Effector memory CD4-positive, alpha-beta T cell (primary cell): ENCODE data around the gene KCNJ11.

Experiments
- DNase-seq, 3 donors: peaks; one replicate each; pipeline ENCODE4 v3.0.0-alpha.2; 2020
- H3K27ac ChIP-seq: 2 replicates; pipeline ENCODE4 v1.7.0; 2013; ENCODE audit warnings: mild to moderate bottlenecking, low read length, moderate library complexity; ENCODE audit not compliant: insufficient read depth, poor library complexity, severe bottlenecking
- H3K27me3 ChIP-seq: replicated peaks from 2 replicates; pipeline ENCODE4 v1.7.0; 2013; ENCODE audit warnings: mild to moderate bottlenecking, low read length; ENCODE audit not compliant: insufficient read depth, control insufficient read depth, poor library complexity, severe bottlenecking
- H3K36me3 ChIP-seq: 2 replicates; pipeline ENCODE4 v1.7.0; 2013; ENCODE audit warnings: mild to moderate bottlenecking, low read length, moderate library complexity; ENCODE audit not compliant: control insufficient read depth, insufficient read depth
- H3K4me1 ChIP-seq: 2 replicates; pipeline ENCODE4 v1.7.0; 2013; ENCODE audit warnings: low read length, mild to moderate bottlenecking; ENCODE audit not compliant: control insufficient read depth, insufficient read depth, poor library complexity, severe bottlenecking
- H3K4me3 ChIP-seq: 2 replicates; pipeline ENCODE4 v1.7.0; 2013; ENCODE audit warnings: low read length, low read depth, mild to moderate bottlenecking; ENCODE audit not compliant: insufficient read depth, poor library complexity, severe bottlenecking
- H3K9me3 ChIP-seq: 2 replicates; pipeline ENCODE4 v1.7.0; 2013; ENCODE audit warnings: mild to moderate bottlenecking, low read length, moderate library complexity; ENCODE audit not compliant: control insufficient read depth

KCNJ11 gene

GRCh38 chr11:17369684-17370243 lies 18.7 kb downstream of the KCNJ11 start:
- DNase-seq, result no peak
- H3K27ac ChIP-seq, result no peak overlapping the region
- no peaks in the 10 kb centered on the region for H3K27me3 ChIP-seq
- peaks cover 7% of the 10 kb centered on the region for H3K9me3 ChIP-seq
- H3K4me1 ChIP-seq, result no peaks in the 10 kb centered on the region
- no peak overlapping the region for H3K4me3 ChIP-seq
- H3K36me3 ChIP-seq, result no peaks in the 10 kb centered on the region

- H3K27ac ChIP-seq, result no peak overlapping the region
- H3K36me3 ChIP-seq, result no peaks in the 10 kb centered on the region
- H3K4me1 ChIP-seq, result no peaks in the 10 kb centered on the region
- H3K4me3 ChIP-seq, result no peak overlapping the region
- H3K9me3 ChIP-seq, result peaks cover 7% of the 10 kb centered on the region
- no peaks in the 10 kb centered on the region for H3K27me3 ChIP-seq
- no peak for DNase-seq
Observed at GRCh38 chr11:17369094-17369493, 19.4 kb downstream of the KCNJ11 start.

GRCh38 chr11:17368551-17368950 lies 19.9 kb downstream of the KCNJ11 start:
- H3K27ac ChIP-seq, result no peak overlapping the region
- no peaks in the 10 kb centered on the region for H3K4me1 ChIP-seq
- H3K9me3 ChIP-seq, result peaks cover 7% of the 10 kb centered on the region
- no peaks in the 10 kb centered on the region for H3K27me3 ChIP-seq
- DNase-seq, result no peak
- no peaks in the 10 kb centered on the region for H3K36me3 ChIP-seq
- no peak overlapping the region for H3K4me3 ChIP-seq

GRCh38 chr11:17366495-17366894 lies 22.0 kb downstream of the KCNJ11 start:
- Histone ChIP-seq H3K27me3 (no peaks in the 10 kb centered on the region), H3K27ac (no peak overlapping the region), H3K4me1 (no peaks in the 10 kb centered on the region), H3K9me3 (no peaks in the 10 kb centered on the region), H3K36me3 (no peaks in the 10 kb centered on the region), H3K4me3 (no peak overlapping the region)
- no peak for DNase-seq

GRCh38 chr11:17354601-17354991 lies 33.9 kb downstream of the KCNJ11 start:
- Histone ChIP-seq H3K36me3 (no peaks in the 10 kb centered on the region), H3K4me3 (no peak overlapping the region), H3K4me1 (peaks cover 28% of the 10 kb centered on the region), H3K27me3 (no peaks in the 10 kb centered on the region), H3K9me3 (no peaks in the 10 kb centered on the region), H3K27ac (no peak overlapping the region)
- peak; percentile 13 to 50 (median 23) for DNase-seq

- Histone ChIP-seq H3K27me3 (no peaks in the 10 kb centered on the region), H3K27ac (no peak overlapping the region), H3K36me3 (no peaks in the 10 kb centered on the region), H3K4me1 (peaks cover 28% of the 10 kb centered on the region), H3K9me3 (no peaks in the 10 kb centered on the region), H3K4me3 (peak overlapping the region; percentile 73)
- no peak for DNase-seq
Observed at GRCh38 chr11:17353821-17354600, 34.4 kb downstream of the KCNJ11 start.

GRCh38 chr11:17352950-17353820 lies 35.3 kb downstream of the KCNJ11 start:
- peak; percentile 34 to 47 (median 41) for DNase-seq
- no peaks in the 10 kb centered on the region for H3K9me3 ChIP-seq
- H3K27ac ChIP-seq, result peak overlapping the region; percentile 6
- peak overlapping the region; percentile 73 for H3K4me3 ChIP-seq
- H3K36me3 ChIP-seq, result no peaks in the 10 kb centered on the region
- H3K27me3 ChIP-seq, result no peaks in the 10 kb centered on the region
- H3K4me1 ChIP-seq, result peaks cover 28% of the 10 kb centered on the region

GRCh38 chr11:17351510-17352176 lies 36.8 kb downstream of the KCNJ11 start, which contains the start of gene NCR3LG1:
NCR3LG1 (plus strand) TSS chr11:17351800; CDS start chr11:17351970, 170 bp downstream.
- Histone ChIP-seq H3K36me3 (no peaks in the 10 kb centered on the region), H3K27me3 (no peaks in the 10 kb centered on the region), H3K9me3 (no peaks in the 10 kb centered on the region), H3K4me1 (peaks cover 28% of the 10 kb centered on the region), H3K27ac (no peak within 1 kb of the TSS), H3K4me3 (peak within 1 kb of the TSS; percentile 73)
- peak; percentile 58 to 65 (median 58) for DNase-seq

GRCh38 chr11:17351172-17351509 lies 37.3 kb downstream of the KCNJ11 start:
- H3K36me3 ChIP-seq, result no peaks in the 10 kb centered on the region
- peaks cover 28% of the 10 kb centered on the region for H3K4me1 ChIP-seq
- DNase-seq, result no peak
- H3K27me3 ChIP-seq, result no peaks in the 10 kb centered on the region
- H3K27ac ChIP-seq, result no peak overlapping the region
- peak overlapping the region; percentile 73 for H3K4me3 ChIP-seq
- H3K9me3 ChIP-seq, result no peaks in the 10 kb centered on the region
